Upper lobe of left lung (tissue), 4 donors: Measurements from ENCODE around the gene SPRY1.

Experiments
- EP300 ChIP-seq, 4 donors: sonication (generic); formaldehyde crosslinking; IDR thresholded peaks; one replicate each; pipeline ENCODE4 v1.5.1; 2017; ENCODE audit warnings: antibody characterized with exemption in 4 of 4, control low read depth in 2 of 4
- POLR2A ChIP-seq, 4 donors: fragments of 450-650 bp; IDR thresholded peaks; one replicate each; pipeline ENCODE4 v1.5.1; 2016 to 2017; ENCODE audit warnings: antibody characterized with exemption in 4 of 4, mild to moderate bottlenecking in 2 of 4
- POLR2AphosphoS5 ChIP-seq, 2 donors: sonication (generic); formaldehyde crosslinking; IDR thresholded peaks; one replicate each; pipeline ENCODE4 v1.5.1; 2017; ENCODE audit warnings: antibody characterized with exemption in 2 of 2
- TF ChIP-seq, protein P1 (sequence below), 6 experiments: fragments of 450-650 bp in 4 of 6; fragments of 200-600 bp in 2 of 6; sonication (generic) in 2 of 6; IDR thresholded peaks; one replicate each; pipeline ENCODE4 v1.5.1; 2016 to 2019; ENCODE audit warnings: antibody characterized with exemption in 6 of 6

DNA sequence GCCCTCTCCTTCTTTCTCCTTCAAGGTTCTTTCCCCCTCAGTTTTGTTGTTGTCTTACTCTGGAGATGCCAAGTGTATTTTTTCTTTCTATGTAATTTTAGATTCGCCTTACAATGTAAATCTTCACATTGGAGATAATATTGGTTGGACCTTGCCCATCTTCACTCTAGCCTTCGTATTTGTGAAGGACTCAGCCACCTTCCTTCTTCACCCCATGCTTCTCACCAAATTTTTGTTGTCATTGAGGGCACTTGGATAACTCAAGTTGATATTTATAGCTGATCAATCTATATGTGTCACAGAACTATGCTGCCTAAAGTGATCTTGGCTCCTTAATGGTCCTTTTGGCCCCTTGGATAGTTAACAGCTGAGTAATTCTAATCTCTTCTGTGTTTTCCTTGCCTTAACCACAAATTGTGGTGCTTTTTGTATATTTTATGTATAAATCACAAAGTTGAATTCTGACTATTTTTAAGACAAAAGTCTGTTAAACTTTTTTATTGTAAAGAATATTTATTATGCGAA lies 6.5 kb downstream of the SPRY1 start:
- no peak for TF ChIP-seq POLR2AphosphoS5 (IDR thresholded peaks at IDR 0.05)
- TF ChIP-seq, protein P1, sequence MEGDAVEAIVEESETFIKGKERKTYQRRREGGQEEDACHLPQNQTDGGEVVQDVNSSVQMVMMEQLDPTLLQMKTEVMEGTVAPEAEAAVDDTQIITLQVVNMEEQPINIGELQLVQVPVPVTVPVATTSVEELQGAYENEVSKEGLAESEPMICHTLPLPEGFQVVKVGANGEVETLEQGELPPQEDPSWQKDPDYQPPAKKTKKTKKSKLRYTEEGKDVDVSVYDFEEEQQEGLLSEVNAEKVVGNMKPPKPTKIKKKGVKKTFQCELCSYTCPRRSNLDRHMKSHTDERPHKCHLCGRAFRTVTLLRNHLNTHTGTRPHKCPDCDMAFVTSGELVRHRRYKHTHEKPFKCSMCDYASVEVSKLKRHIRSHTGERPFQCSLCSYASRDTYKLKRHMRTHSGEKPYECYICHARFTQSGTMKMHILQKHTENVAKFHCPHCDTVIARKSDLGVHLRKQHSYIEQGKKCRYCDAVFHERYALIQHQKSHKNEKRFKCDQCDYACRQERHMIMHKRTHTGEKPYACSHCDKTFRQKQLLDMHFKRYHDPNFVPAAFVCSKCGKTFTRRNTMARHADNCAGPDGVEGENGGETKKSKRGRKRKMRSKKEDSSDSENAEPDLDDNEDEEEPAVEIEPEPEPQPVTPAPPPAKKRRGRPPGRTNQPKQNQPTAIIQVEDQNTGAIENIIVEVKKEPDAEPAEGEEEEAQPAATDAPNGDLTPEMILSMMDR (IDR thresholded peaks at IDR 0.05), result no peak
- TF ChIP-seq POLR2A (IDR thresholded peaks at IDR 0.05), result no peak
- no peak for TF ChIP-seq EP300 (IDR thresholded peaks at IDR 0.05)
